Omental fat pad (tissue), 4 donors: ENCODE measurements around the gene PPM1G. TPM values are rescaled to one million over a fixed set of nuclear protein-coding genes. Genes with fewer than 3 reads are reported as not detected.

ENCODE experiments used
- ATAC-seq: fragments of 150-250 bp; one replicate; pipeline ENCODE4 v1.9.1; 2016; ENCODE audit warnings: mild to moderate bottlenecking, moderate library complexity; ENCODE audit not compliant: low FRiP score
- DNase-seq: peaks from one replicate; pipeline ENCODE4 v3.0.0-alpha.2; 2019; ENCODE audit warnings: low spot score
- CTCF ChIP-seq, 3 donors: fragments of 450-650 bp; IDR thresholded peaks; one replicate each; pipeline ENCODE4 v1.5.1; 2016 to 2017; ENCODE audit warnings: antibody characterized with exemption in 3 of 3, mild to moderate bottlenecking in 3 of 3, moderate library complexity in 2 of 3
- total RNA-seq, 4 donors: library from RNA; depleted of rRNA; stranded (reverse); fragments of >200 nt; gene quantifications; one replicate each; pipeline ENCODE4 v1.1.0, GENCODE V29; 2016

PPM1G gene
- total RNA-seq, 4 donors from 2014 or later, result 44.6 to 71.9 (median 60.4) TPM

DNA sequence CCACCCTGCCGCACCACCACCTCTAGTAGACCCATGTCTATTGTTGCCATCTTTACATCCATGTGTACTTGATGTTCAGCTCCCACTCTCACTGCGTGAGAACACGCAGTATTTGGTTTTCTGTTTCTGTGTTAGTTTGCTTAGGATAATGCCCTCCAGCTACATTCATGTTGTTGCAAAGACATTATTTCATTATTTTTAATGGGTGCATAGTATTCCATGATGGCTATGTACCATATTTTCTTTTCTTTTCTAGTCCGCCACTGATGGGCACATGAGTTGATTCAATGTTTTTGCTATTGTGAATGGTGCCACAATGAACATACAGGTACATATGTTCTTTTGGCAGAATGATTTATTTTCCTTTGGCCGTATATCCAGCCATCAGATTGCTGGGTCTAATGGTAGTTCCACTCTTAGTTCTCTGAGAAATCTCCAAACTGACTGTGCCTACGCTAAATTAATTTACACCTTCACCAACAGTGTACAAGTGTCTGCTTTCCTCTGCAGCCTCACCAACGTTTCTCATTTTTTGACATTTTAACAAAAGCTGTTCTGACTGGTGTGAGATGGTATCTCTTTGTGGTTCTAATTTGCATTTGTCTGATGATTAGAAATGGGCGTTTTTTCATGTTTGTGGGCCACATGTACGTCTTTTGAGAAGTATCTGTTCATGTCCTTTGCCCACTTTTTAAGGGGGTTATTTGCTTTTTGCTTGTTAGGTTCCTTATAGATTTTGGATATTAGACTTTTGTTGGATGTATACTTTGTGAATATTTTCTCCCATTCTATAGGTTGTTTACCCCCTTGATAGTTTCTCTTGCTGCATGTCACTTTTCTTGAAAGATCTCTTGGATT lies 18.3 kb downstream of the PPM1G start:
- ATAC-seq (no peak), DNase-seq (no peak)
- no peak for TF ChIP-seq CTCF (IDR thresholded peaks at IDR 0.05)

DNA sequence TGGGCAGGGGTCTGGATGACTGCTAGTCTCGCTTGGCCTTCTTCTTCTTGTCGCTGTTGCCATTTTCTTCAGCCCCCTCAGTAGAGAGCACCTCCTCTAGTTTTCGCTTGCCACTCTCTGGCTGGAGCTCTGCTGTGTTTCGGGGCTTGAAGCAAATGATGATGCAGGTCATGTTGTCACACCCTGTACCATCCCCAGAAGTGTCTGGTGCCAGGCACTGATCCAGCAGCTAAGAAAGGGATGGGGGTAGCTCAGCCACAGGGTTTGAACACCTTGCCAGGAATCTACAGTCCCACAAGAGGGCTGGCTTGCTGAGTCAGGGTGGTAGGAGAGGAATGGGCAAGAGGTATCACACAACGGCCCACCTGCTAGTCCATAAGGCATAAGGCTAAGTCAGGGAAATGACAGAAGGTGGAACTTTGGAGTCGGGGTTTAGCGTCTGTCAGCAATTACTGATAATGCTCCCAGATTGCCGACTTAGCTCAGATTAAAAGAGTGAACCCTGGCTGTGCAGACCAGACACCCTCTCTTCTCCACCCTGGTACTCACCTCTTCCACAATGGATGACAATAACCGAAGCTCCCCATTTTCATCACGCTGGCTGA lies 27.7 kb downstream of the PPM1G start:
- DNase-seq (no peak), ATAC-seq (no peak)
- TF ChIP-seq CTCF (IDR thresholded peaks at IDR 0.05), result no peak

DNA sequence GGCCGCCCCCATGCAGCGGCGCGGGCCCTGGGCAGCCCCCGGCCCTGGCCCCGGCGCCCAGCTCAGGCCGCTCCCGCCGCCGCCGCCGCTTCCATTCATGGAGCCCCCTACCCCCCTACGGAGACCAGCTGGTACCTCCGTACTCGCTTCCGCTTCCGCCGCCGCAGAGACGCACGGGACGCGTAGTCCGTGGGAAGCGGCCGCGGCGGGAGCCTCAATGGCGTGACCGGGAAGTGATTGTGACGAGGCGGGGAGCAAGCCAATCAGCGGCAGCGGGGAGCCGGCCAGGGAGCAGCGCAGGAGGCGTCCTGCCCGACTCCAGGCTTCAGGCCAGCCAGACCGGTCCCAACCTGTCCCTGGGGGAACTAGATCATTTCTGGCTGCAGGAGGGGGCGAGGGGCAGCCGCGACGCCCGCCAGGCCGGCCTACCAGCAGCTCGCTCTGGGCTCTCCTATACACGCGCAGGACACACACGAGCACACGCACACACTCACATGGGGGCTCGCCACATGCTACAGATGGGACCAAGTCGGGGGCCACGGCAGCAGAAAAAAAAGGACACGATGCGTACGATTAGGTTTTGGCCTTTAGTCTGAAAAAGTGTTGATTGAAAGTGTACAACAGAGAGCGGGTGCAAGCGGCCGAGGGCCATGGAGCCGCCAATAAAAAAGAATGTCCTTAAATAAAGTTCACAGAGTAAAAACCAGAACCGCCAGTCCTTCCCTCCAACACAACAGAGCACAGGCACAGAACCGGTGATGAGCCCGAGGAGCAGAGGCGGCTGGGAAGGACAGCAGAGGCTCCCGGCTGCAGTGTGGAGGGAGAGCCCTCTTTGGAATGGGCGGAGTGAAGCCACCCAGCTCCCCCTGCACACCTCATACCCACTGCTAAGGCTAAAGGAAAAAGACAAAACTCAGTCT lies 28.5 kb downstream of the PPM1G start, which contains the start of gene ZNF513:
TSS of gene ZNF513 (minus strand) at position 109 of the 920 bp plus-strand sequence. CDS start 208 bp downstream, outside the sequence.
- TF ChIP-seq CTCF (IDR thresholded peaks at IDR 0.05), result no peak

GRCh38 chr2:27379836-27380625 lies 29.4 kb downstream of the PPM1G start:
- peak; percentile 65 for DNase-seq

More for the DNA sequence above, 28.5 kb downstream of the PPM1G start, which contains the start of gene ZNF513:
- peak; percentile 88 for DNase-seq
- peak; percentile 91 for ATAC-seq

DNA sequence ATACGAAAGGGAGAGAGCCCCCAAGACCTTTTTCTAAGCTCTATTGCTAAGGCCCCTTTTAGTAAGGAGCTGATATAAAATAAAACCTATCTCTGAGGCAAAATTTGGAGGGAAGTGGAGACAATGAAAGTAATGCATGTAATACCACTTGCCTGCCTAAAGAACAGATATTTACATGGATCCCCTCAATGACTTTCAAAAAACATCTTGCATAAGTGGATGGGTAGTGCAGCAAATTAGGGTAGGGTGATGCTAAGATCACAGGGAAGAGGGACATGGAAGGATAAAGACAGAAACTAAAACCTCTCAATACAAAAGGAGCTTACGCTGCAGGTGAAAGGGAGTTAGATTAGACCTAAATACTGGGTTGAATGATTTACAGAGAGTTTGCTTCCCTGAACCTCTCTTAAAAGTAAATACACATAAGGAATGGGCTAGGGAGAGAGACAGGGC lies 30.0 kb downstream of the PPM1G start:
- ATAC-seq (no peak), DNase-seq (no peak)
- TF ChIP-seq CTCF (IDR thresholded peaks at IDR 0.05), result no peak

More at GRCh38 chr2:27379836-27380625, 29.4 kb downstream of the PPM1G start:
- ATAC-seq, result peak; percentile 0
- no peak for TF ChIP-seq CTCF (IDR thresholded peaks at IDR 0.05)

- ATAC-seq (no peak), DNase-seq (no peak)
- no peak for TF ChIP-seq CTCF (IDR thresholded peaks at IDR 0.05)
These were observed 30.5 kb downstream of the PPM1G start for GRCh38 chr2:27378809-27379290.
